GM18508 (cell line): ENCODE results near the gene ZNF557.

Experiments used
- ATAC-seq: cut with Tn5 transposase; IDR thresholded peaks from one replicate; pipeline ENCODE4 v1.9.1; 2021; ENCODE audit warnings: moderate number of reproducible peaks; ENCODE audit not compliant: insufficient read depth, unreplicated experiment

ZNF557 gene

GRCh38 chr19:7120499-7120898 lies 51.0 kb downstream of the ZNF557 start:
- no peak for ATAC-seq

DNA sequence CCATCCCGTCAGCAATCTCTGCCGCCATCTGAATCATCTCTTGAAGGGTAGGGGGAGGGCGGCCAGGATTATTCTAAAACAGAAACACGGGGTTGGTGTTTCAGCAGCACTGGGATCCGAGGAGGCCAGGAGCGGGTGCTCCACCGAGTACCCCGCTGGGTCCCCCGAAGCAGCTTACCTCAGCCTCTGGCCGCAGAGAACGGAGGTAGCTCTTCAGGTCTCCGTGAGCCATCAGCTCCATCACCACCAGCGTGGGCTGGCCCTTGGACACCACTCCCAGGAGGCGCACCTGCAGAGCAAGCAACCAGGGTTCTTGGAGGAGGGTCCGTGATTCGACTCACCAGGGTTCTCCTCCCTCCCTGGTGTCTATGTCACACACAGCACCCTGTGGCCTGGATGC lies 53.2 kb downstream of the ZNF557 start:
- ATAC-seq: no peak

GRCh38 chr19:7124782-7125181 lies 55.3 kb downstream of the ZNF557 start:
- ATAC-seq: no peak

GRCh38 chr19:7125221-7125620 lies 55.7 kb downstream of the ZNF557 start:
- no peak for ATAC-seq

DNA sequence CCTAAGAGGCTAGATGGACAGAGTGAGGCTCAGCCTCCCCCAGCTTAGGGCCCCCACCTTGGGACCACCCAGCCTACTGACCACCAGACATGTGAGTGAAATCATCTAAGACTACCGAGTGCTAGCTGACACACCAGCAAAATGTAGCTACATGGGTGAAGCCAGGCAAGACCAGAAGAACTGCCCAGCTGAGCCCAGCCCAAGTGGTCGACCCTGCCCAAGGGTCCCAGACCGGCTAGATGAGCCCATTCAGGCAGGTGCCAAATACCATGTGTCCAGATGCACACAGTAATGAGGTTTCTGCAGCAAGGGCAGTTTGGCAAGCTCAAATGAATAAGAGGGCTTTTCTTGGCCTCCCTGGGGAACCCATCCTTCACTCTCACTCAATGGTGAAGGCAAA lies 56.6 kb downstream of the ZNF557 start:
- ATAC-seq: no peak

- no peak for ATAC-seq
These were observed 60.5 kb downstream of the ZNF557 start for GRCh38 chr19:7130043-7130442.

GRCh38 chr19:7132054-7132453 lies 62.6 kb downstream of the ZNF557 start:
- no peak for ATAC-seq

DNA sequence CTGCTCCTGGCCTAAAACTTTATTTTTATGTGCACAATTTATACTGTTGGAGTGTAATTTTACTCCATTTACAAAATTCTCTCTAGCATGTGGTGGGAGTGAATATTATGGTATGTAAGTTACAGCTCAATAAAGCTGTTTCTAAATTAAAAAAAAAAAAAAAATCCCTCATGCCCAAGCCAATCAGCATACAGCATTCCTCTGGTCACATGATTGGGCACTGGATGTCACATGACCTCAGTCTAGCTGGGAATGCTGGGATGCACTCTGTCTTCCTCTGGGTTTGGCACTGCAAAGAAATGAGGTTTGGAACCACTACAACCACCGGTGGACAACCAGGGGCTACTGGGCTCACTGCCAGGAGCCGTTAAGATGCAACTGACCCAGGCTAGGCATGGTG lies 67.6 kb downstream of the ZNF557 start:
- ATAC-seq: no peak
